ENCODE measurements around the gene PLIN5. TPM values are rescaled to one million over a fixed set of nuclear protein-coding genes. Genes with fewer than 3 reads are reported as not detected.

PLIN5 gene
- total RNA-seq, 1 donor from 2014 or later, result 4.3 TPM

DNA sequence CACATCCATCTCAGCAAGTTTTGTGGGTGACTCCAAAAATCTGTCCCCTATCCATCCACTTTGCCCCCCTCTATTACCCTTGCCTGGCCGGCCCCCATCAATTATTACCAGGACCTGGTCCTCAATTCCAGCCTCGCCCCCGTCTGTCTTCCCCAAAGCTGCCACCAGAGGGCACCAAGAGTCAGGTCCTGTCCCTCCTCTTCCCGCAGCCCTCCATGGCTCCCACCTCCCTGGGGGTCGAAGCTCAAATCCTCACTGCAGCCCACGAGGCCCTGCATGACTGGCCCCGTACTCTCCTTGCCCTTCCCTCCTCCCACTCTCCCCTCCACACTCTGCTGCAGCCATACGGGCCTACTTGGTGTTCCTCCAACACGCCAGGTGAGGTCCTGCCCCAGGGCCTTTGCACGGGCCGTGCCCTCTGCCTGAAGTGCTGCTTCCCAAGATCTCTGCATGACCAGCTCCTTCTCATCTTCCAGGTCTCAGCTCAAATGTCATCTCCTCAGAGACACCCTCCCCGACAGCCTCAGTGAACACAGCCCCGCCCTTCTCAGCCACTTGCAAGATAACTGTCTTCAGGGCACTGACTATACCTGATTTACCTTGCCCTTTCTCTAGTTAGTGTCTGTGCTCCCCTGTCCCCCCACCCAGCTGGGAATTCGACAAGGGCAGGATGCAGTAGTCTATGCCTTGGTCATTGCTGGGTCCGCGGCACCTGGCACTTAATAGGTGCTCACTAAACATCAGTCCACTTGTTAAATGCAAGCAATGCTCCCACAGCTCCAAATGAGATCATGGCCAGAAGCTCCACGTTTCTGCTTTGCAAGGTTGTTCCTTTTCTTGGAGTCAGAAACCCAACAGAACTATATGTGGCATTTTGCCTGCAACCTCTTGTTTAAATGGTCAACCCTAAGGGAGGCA lies 41.3 kb upstream of the PLIN5 start:
- DNase-seq (ENCODE audit: extremely low spot score, unreplicated experiment), result no peak
- TF ChIP-seq, protein P1, sequence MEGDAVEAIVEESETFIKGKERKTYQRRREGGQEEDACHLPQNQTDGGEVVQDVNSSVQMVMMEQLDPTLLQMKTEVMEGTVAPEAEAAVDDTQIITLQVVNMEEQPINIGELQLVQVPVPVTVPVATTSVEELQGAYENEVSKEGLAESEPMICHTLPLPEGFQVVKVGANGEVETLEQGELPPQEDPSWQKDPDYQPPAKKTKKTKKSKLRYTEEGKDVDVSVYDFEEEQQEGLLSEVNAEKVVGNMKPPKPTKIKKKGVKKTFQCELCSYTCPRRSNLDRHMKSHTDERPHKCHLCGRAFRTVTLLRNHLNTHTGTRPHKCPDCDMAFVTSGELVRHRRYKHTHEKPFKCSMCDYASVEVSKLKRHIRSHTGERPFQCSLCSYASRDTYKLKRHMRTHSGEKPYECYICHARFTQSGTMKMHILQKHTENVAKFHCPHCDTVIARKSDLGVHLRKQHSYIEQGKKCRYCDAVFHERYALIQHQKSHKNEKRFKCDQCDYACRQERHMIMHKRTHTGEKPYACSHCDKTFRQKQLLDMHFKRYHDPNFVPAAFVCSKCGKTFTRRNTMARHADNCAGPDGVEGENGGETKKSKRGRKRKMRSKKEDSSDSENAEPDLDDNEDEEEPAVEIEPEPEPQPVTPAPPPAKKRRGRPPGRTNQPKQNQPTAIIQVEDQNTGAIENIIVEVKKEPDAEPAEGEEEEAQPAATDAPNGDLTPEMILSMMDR (conservative IDR thresholded peaks at IDR 0.05), result peak; percentile 83
- no peaks in the 10 kb centered on the region for H3K36me3 Mint-ChIP-seq
- peaks cover 23% of the 10 kb centered on the region for H3K4me1 Mint-ChIP-seq (ENCODE audit: unreplicated experiment)
- H3K27me3 Mint-ChIP-seq, result peaks cover 29% of the 10 kb centered on the region
- H3K4me3 Mint-ChIP-seq, result peak overlapping the region; percentile 2
- H3K9me3 Mint-ChIP-seq, result no peaks in the 10 kb centered on the region
- peak overlapping the region; percentile 50 for H3K27ac Mint-ChIP-seq

GRCh38 chr19:4575267-4576015 lies 40.4 kb upstream of the PLIN5 start:
- Mint-ChIP-seq H3K36me3 (no peaks in the 10 kb centered on the region), H3K4me3 (no peak overlapping the region)
- TF ChIP-seq, protein P1 (conservative IDR thresholded peaks at IDR 0.05), result no peak

GRCh38 chr19:4573682-4574081 lies 38.7 kb upstream of the PLIN5 start:
- H3K36me3 Mint-ChIP-seq, result no peaks in the 10 kb centered on the region
- DNase-seq (ENCODE audit: extremely low spot score, unreplicated experiment), result no peak
- peaks cover 20% of the 10 kb centered on the region for H3K4me1 Mint-ChIP-seq (ENCODE audit: unreplicated experiment)
- H3K9me3 Mint-ChIP-seq, result no peaks in the 10 kb centered on the region
- no peak overlapping the region for H3K4me3 Mint-ChIP-seq
- no peak overlapping the region for H3K27ac Mint-ChIP-seq
- TF ChIP-seq, protein P1 (conservative IDR thresholded peaks at IDR 0.05), result no peak
- peaks cover 13% of the 10 kb centered on the region for H3K27me3 Mint-ChIP-seq

More at GRCh38 chr19:4575267-4576015, 40.4 kb upstream of the PLIN5 start:
- peaks cover 23% of the 10 kb centered on the region for H3K4me1 Mint-ChIP-seq (ENCODE audit: unreplicated experiment)
- peaks cover 29% of the 10 kb centered on the region for H3K27me3 Mint-ChIP-seq
- DNase-seq (ENCODE audit: extremely low spot score, unreplicated experiment), result no peak
- H3K27ac Mint-ChIP-seq, result peak overlapping the region; percentile 50
- H3K9me3 Mint-ChIP-seq, result no peaks in the 10 kb centered on the region

DNA sequence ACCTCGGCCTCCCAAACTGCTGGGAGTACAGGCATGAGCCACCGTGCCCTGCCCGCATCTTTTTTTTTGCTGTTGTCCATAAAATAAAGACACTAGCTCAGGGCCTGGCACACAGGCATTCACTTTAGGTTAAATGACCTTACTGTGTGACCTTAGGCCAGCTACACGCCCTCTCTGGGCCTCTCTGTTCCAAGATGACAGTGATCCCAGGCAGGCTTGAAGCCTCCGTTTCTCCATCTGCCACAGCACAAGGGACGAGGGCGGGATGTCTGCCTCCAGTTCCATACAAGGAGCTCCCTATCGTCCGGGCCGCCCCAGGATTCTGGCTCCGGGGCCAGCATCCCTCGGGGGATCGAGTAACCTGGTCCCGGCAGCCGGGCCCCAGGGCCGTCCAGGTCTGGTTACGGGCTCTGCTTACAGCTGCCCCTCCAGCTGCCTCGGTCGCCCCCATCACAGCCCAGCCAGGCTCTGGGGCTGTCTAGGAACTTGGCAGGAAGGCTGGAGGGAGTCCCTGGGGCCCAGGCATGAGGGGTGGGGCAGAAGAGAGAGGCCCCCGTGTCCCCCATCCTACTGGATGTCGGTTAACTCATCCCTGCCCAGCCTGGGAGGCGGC lies 36.4 kb upstream of the PLIN5 start:
- TF ChIP-seq, protein P1 (conservative IDR thresholded peaks at IDR 0.05), result no peak
- no peak overlapping the region for H3K27ac Mint-ChIP-seq
- H3K27me3 Mint-ChIP-seq, result peaks cover 7% of the 10 kb centered on the region
- H3K9me3 Mint-ChIP-seq, result no peaks in the 10 kb centered on the region
- no peak overlapping the region for H3K4me3 Mint-ChIP-seq
- H3K36me3 Mint-ChIP-seq, result no peaks in the 10 kb centered on the region
- no peak for DNase-seq (ENCODE audit: extremely low spot score, unreplicated experiment)
- H3K4me1 Mint-ChIP-seq (ENCODE audit: unreplicated experiment), result peaks cover 19% of the 10 kb centered on the region

GRCh38 chr19:4570916-4571304 lies 35.9 kb upstream of the PLIN5 start:
- TF ChIP-seq, protein P1 (conservative IDR thresholded peaks at IDR 0.05), result no peak
- Mint-ChIP-seq H3K27ac (no peak overlapping the region), H3K36me3 (no peaks in the 10 kb centered on the region), H3K4me1 (ENCODE audit: unreplicated experiment) (peaks cover 14% of the 10 kb centered on the region), H3K27me3 (peaks cover 2% of the 10 kb centered on the region), H3K9me3 (no peaks in the 10 kb centered on the region), H3K4me3 (no peak overlapping the region)
- DNase-seq (ENCODE audit: extremely low spot score, unreplicated experiment), result no peak

All from type B pancreatic cell (in vitro differentiated cells).